Dendritic cell treated with granulocyte-macrophage colony-stimulating factor and Interleukin-4, amounts not matched to agents 40 ng/mL and 50 ng/mL, for 4 days (primary cell): ENCODE results near the gene CD99L2.
A peak's percentile ranks its signal among the peaks of the same experiment; 100 is the strongest.

ENCODE experiments used
- H3K27ac Mint-ChIP-seq: one replicate; pipeline ENCODE4 v1.8.0; 2022; ENCODE audit warnings: mild to moderate bottlenecking, mixed read lengths
- H3K27me3 Mint-ChIP-seq: one replicate; pipeline ENCODE4 v1.8.0; 2022; ENCODE audit warnings: mild to moderate bottlenecking, mixed read lengths
- H3K36me3 Mint-ChIP-seq: one replicate; pipeline ENCODE4 v1.8.0; 2022; ENCODE audit warnings: low read depth, mixed read lengths
- H3K4me1 Mint-ChIP-seq: one replicate; pipeline ENCODE4 v1.8.0; 2022; ENCODE audit warnings: low read depth, mixed read lengths
- H3K4me3 Mint-ChIP-seq: one replicate; pipeline ENCODE4 v1.8.0; 2022; ENCODE audit warnings: mild to moderate bottlenecking, moderate library complexity, mixed read lengths
- H3K9me3 Mint-ChIP-seq: one replicate; pipeline ENCODE4 v1.8.0; 2022; ENCODE audit warnings: mixed read lengths
- intact Hi-C: fragments of 100-400 bp; cut with micrococcal nuclease; formaldehyde crosslinking; loops from one replicate; pipeline ENCODE4 v1.15.0; 2022

The CD99L2 gene

GRCh38 chrX:150856785-150857184 lies 41.7 kb downstream of the CD99L2 start:
- no peak overlapping the region for H3K4me3 Mint-ChIP-seq
- no peak overlapping the region for H3K27ac Mint-ChIP-seq
- H3K36me3 Mint-ChIP-seq = peaks cover 34% of the 10 kb centered on the region

GRCh38 chrX:150856101-150856500 lies 42.4 kb downstream of the CD99L2 start:
- intact Hi-C loops = no loop called here
- H3K36me3 Mint-ChIP-seq = peaks cover 34% of the 10 kb centered on the region
- peaks cover 29% of the 10 kb centered on the region for H3K9me3 Mint-ChIP-seq
- no peaks in the 10 kb centered on the region for H3K4me1 Mint-ChIP-seq
- no peak overlapping the region for H3K27ac Mint-ChIP-seq
- no peaks in the 10 kb centered on the region for H3K27me3 Mint-ChIP-seq
- H3K4me3 Mint-ChIP-seq = no peak overlapping the region

More at GRCh38 chrX:150856785-150857184, 41.7 kb downstream of the CD99L2 start:
- peaks cover 29% of the 10 kb centered on the region for H3K9me3 Mint-ChIP-seq
- intact Hi-C loops = no loop called here
- no peaks in the 10 kb centered on the region for H3K4me1 Mint-ChIP-seq
- H3K27me3 Mint-ChIP-seq = no peaks in the 10 kb centered on the region

DNA sequence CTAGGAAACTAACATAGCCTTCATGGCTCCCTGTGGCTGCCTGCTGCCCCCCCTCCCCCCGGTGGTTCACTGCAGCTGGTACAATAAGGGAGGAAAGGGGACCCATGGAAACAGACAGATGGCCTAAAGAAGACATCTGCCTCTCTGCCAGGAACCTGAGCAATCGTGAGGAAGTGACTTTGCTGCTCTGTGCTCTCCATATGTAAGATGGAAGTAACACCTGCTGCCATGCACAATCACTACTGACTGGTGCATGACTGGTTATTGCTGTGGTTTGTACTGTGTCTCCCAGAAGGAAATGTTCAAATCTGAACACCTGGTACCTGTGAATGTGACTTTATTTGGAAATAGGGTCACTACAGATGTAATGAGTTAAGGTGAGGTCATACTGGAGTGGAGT lies 43.6 kb downstream of the CD99L2 start:
- Mint-ChIP-seq H3K27me3 (no peaks in the 10 kb centered on the region), H3K27ac (no peak overlapping the region), H3K4me1 (no peaks in the 10 kb centered on the region), H3K36me3 (peaks cover 34% of the 10 kb centered on the region), H3K4me3 (no peak overlapping the region), H3K9me3 (peaks cover 29% of the 10 kb centered on the region)
- intact Hi-C loops = no loop called here

DNA sequence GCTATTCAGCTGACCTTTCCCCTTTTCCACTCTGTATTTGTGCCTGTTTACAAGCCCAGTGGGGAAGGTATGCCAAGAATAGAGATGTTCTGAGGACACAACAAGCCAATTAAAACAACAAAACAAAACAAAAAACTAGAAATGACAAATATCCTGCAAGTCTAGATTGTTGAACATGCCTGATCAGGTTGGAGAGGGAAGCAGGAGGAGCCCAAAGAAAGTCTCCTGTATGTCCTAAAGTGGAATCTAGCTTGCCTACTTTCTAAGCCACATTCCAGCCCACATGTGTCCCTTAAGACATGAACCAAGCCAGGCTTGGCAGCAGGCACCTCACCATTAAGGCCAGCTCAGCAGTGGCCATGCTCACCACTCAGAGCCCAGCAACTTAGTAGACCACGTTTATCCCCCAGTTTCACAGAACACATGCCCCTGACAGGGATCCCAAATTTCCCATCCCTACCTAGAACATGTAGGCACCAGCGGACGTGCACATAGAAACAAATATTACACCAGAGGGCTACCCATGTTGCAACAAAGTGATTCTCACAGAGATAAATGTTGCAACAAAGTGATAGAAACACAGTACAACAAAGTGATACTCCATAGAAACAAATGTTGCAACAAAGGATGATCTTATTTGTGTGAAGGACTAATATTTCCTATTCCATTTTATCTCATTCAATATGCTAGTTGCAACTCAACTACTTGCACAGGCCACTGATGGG lies 48.3 kb downstream of the CD99L2 start:
- intact Hi-C loops = no loop called here
- Mint-ChIP-seq H3K27ac (no peak overlapping the region), H3K9me3 (peaks cover under 1% of the 10 kb centered on the region), H3K36me3 (peaks cover 15% of the 10 kb centered on the region), H3K4me3 (no peak overlapping the region), H3K27me3 (no peaks in the 10 kb centered on the region), H3K4me1 (peaks cover 26% of the 10 kb centered on the region)

DNA sequence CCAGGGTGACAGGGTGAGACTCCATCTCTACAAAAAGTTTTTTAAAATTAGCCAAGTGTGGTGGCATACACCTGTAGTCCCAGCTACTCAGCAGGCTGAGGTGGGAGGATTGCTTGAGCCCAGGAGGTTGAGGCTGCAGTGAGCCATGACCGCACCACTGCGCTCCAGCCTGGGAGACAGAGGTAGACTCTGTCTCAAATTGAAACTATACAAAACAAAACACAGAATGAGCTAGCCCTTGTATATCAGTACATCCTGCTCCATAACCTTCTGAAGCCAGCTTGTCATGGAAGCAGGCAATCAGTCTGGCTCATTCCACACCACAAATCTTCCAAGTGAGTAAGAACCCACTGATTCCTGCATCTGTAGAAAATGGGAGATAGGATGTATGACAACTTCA lies 49.0 kb downstream of the CD99L2 start:
- H3K4me1 Mint-ChIP-seq = peaks cover 30% of the 10 kb centered on the region
- no peaks in the 10 kb centered on the region for H3K9me3 Mint-ChIP-seq
- no peak overlapping the region for H3K4me3 Mint-ChIP-seq
- H3K36me3 Mint-ChIP-seq = peaks cover 8% of the 10 kb centered on the region
- intact Hi-C loops = no loop called here
- no peaks in the 10 kb centered on the region for H3K27me3 Mint-ChIP-seq
- no peak overlapping the region for H3K27ac Mint-ChIP-seq

GRCh38 chrX:150848914-150849365 lies 49.5 kb downstream of the CD99L2 start:
- H3K4me3 Mint-ChIP-seq = no peak overlapping the region
- no peaks in the 10 kb centered on the region for H3K27me3 Mint-ChIP-seq
- H3K27ac Mint-ChIP-seq = peak overlapping the region; percentile 18
- no peaks in the 10 kb centered on the region for H3K9me3 Mint-ChIP-seq
- H3K36me3 Mint-ChIP-seq = peaks cover 7% of the 10 kb centered on the region
- intact Hi-C loops = no loop called here
- peaks cover 30% of the 10 kb centered on the region for H3K4me1 Mint-ChIP-seq

GRCh38 chrX:150847088-150847487 lies 51.4 kb downstream of the CD99L2 start:
- H3K4me3 Mint-ChIP-seq = no peak overlapping the region
- H3K27ac Mint-ChIP-seq = no peak overlapping the region
- peaks cover 36% of the 10 kb centered on the region for H3K4me1 Mint-ChIP-seq
- H3K9me3 Mint-ChIP-seq = no peaks in the 10 kb centered on the region
- H3K36me3 Mint-ChIP-seq = peaks cover under 1% of the 10 kb centered on the region
- intact Hi-C loops = no loop called here
- no peaks in the 10 kb centered on the region for H3K27me3 Mint-ChIP-seq

DNA sequence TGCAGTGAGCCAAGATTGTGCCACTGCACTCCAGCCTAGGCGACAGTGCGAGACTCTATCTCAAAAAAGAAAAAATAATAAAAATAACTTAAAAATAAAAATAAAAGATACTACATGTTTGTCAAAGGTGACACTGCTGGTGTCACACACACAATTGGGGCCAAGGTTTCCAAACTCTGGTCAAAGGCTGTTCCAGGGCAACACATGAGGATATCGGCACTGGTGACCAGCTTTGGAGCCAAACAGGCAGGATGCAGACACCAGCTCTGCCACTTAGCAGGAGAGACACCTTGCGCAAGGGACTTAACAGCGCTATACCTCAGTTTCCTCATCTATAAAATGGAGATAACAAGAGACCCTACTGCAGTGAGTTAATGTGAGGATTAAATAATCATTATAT lies 52.3 kb downstream of the CD99L2 start:
- Mint-ChIP-seq H3K27ac (no peak overlapping the region), H3K36me3 (no peaks in the 10 kb centered on the region), H3K9me3 (no peaks in the 10 kb centered on the region), H3K4me3 (no peak overlapping the region), H3K4me1 (peaks cover 42% of the 10 kb centered on the region), H3K27me3 (no peaks in the 10 kb centered on the region)
- intact Hi-C loops = no loop called here

DNA sequence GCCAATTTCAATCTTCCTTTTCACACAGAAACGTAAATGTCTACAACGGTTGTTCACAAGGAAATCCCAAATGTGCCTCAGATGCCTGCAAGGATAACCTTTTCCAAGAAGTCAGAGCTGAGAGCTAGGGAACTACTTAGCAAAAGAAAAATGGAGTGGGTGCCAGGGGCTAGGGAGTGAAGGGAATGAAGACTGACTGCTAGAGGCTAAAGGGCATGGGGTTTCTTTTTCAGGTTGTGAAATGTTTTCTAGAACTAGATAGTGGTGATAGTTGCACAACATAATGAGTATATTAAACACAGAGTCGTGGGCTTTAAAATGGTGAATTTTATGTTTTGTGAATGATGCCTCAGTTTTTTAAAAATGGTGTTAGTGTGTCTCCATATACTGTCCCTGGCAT lies 53.4 kb downstream of the CD99L2 start:
- intact Hi-C loops = no loop called here
- H3K27me3 Mint-ChIP-seq = no peaks in the 10 kb centered on the region
- no peaks in the 10 kb centered on the region for H3K36me3 Mint-ChIP-seq
- H3K27ac Mint-ChIP-seq = no peak overlapping the region
- H3K4me3 Mint-ChIP-seq = no peak overlapping the region
- H3K4me1 Mint-ChIP-seq = peaks cover 44% of the 10 kb centered on the region
- H3K9me3 Mint-ChIP-seq = no peaks in the 10 kb centered on the region

- no peaks in the 10 kb centered on the region for H3K36me3 Mint-ChIP-seq
- intact Hi-C loops = no loop called here
- H3K9me3 Mint-ChIP-seq = no peaks in the 10 kb centered on the region
- H3K4me3 Mint-ChIP-seq = no peak overlapping the region
- no peaks in the 10 kb centered on the region for H3K27me3 Mint-ChIP-seq
- no peak overlapping the region for H3K27ac Mint-ChIP-seq
- H3K4me1 Mint-ChIP-seq = peaks cover 42% of the 10 kb centered on the region
These were observed 54.5 kb downstream of the CD99L2 start for GRCh38 chrX:150844016-150844415.

DNA sequence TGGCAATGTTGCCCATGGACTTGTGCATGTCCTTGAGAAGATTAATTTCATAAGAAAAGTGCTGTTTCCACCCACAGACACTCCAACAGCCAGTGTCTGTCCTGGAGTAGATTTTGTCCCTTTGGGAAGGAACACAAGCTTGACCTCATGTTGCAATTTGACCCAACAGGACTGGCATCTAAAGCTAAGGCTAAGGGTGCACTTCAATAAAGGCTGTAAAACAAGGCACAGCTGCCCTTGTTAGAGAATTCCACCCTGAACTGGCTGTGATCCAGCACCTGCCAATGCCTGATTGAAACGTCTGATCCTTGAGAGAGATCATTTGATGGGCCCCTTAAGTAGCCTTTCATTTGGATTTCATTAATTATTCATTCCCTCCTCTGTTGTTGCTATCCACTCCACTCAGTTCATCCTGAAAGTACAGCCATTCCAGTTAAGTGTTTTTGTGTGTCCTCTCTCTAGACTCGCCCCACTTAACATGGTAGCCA lies 56.2 kb downstream of the CD99L2 start:
- no peaks in the 10 kb centered on the region for H3K27me3 Mint-ChIP-seq
- H3K36me3 Mint-ChIP-seq = no peaks in the 10 kb centered on the region
- no peak overlapping the region for H3K4me3 Mint-ChIP-seq
- H3K9me3 Mint-ChIP-seq = no peaks in the 10 kb centered on the region
- peaks cover 29% of the 10 kb centered on the region for H3K4me1 Mint-ChIP-seq
- intact Hi-C loops = no loop called here
- H3K27ac Mint-ChIP-seq = no peak overlapping the region

DNA sequence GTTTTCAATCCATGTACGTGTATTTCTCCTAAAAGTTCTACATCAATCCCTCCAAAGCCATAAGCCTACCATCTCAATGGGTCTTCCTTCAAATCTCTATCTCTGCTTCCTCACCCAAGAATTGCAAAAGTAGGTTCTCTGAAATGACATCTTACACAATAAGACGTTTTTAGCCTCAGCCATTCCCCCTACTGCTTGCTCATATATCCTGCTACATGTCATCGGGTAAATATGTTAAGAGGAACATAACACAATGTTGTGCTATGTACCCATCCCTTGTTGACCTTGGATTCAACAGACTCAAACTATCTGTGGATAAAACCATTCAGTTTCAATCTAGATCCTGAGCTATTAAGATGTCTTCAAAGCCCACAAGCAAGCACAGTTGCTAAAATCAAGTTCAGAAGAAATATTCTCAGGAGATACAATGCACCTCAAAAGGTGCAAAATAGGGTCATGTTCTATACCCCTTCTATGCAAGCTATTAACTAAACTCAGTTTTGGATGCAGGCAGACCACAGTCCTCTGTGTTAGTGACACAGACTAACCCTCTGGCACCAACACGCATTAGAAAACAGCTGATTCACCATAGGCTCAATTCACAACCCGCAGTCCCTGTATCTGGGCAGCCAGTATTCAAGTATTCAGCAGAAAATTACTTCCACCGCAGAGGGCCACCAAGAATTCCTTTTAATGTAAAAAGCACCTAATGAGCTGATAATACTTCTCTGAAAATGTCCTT lies 56.8 kb downstream of the CD99L2 start:
- Mint-ChIP-seq H3K4me3 (no peak overlapping the region), H3K36me3 (no peaks in the 10 kb centered on the region), H3K9me3 (no peaks in the 10 kb centered on the region), H3K4me1 (peaks cover 23% of the 10 kb centered on the region), H3K27me3 (no peaks in the 10 kb centered on the region), H3K27ac (no peak overlapping the region)
- intact Hi-C loops = no loop called here

DNA sequence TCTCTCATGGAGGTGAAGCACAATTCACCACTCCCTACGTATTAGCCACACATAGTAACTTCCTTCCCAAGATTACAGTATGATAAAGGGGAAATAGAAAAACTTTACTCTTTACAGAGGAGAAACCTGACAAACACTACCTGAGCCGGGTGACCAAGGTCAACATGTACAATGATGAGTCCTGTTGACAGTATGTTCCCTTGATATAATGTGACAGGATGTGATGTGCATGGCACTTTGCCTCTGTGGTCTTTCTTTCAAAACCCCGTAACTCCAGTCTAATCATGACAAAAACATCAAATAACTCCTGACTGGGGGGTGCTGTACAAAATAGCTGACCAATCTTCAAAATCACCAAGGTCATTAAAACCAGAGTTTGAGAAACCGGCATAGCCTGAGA lies 60.6 kb downstream of the CD99L2 start:
- Mint-ChIP-seq H3K36me3 (no peaks in the 10 kb centered on the region), H3K27ac (no peak overlapping the region), H3K27me3 (no peaks in the 10 kb centered on the region), H3K4me1 (peaks cover 21% of the 10 kb centered on the region), H3K9me3 (no peaks in the 10 kb centered on the region), H3K4me3 (no peak overlapping the region)
- intact Hi-C loops = no loop called here

DNA sequence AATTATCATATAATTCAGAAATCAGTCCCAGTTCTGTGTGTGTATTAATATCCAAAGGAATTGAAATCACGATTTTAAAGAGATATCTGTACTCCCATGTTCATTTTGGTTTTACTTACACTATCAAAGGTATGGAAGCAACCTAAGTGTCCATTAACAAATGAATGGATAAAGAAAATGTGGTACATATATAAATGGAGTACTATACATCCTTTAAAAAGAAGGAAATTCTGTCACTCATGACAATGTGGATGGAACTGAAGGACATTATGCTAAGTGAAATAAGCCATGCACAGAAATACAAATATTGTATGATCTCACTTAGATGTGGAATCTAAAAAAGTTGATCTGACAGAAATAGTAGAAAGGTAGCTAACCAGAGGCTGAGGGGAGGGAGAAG lies 63.8 kb downstream of the CD99L2 start:
- Mint-ChIP-seq H3K9me3 (no peaks in the 10 kb centered on the region), H3K36me3 (no peaks in the 10 kb centered on the region)

More for the DNA sequence above, 63.8 kb downstream of the CD99L2 start:
- Mint-ChIP-seq H3K27me3 (no peaks in the 10 kb centered on the region), H3K4me3 (no peak overlapping the region), H3K27ac (no peak overlapping the region), H3K4me1 (peaks cover 7% of the 10 kb centered on the region)
- intact Hi-C loops = no loop called here
